Keratinocyte (primary cell): ENCODE data around the gene CPNE1. TPM values are rescaled to one million over a fixed set of nuclear protein-coding genes. Genes with fewer than 3 reads are reported as not detected.

Experiments
- DNase-seq: peaks from one replicate; pipeline ENCODE4 v3.0.0-alpha.2; 2011; ENCODE audit warnings: low read depth, missing footprints, low spot score
- FAIRE-seq: peaks from 2 replicates; lab custom pipeline; 2011; peaks lifted over from hg19 to GRCh38; lab: Jason Lieb, UNC
- H2AFZ ChIP-seq: 2 replicates; pipeline ENCODE4 v1.6.0; 2012; ENCODE audit warnings: low read length, control low read depth, inconsistent platforms; ENCODE audit not compliant: control insufficient read depth
- H3K27ac ChIP-seq: 2 replicates; pipeline ENCODE4 v1.5.1; 2011; ENCODE audit warnings: low read length; ENCODE audit not compliant: control insufficient read depth, insufficient read depth
- H3K27me3 ChIP-seq: 3 replicates; pipeline ENCODE4 v1.6.0; 2011; ENCODE audit warnings: low read length; ENCODE audit not compliant: control insufficient read depth, insufficient read depth; ENCODE audit errors: extremely low read depth
- H3K36me3 ChIP-seq, 2 experiments: 2 replicates in 1 of 2; 3 replicates in 1 of 2; pipeline ENCODE4 v1.5.1; 2011; ENCODE audit warnings: low read length in 2 of 2, mild to moderate bottlenecking in 1 of 2; ENCODE audit not compliant: control insufficient read depth in 2 of 2, insufficient read depth in 2 of 2; ENCODE audit errors: extremely low read depth in 1 of 2
- H3K4me1 ChIP-seq: 3 replicates; pipeline ENCODE4 v1.5.1; 2011; ENCODE audit warnings: low read length; ENCODE audit not compliant: control insufficient read depth, insufficient read depth; ENCODE audit errors: extremely low read depth
- H3K4me2 ChIP-seq: 3 replicates; pipeline ENCODE4 v1.6.0; 2011; ENCODE audit warnings: low read depth, low read length; ENCODE audit not compliant: control insufficient read depth, insufficient read depth; ENCODE audit errors: extremely low read depth
- H3K4me3 ChIP-seq, 3 experiments: fragments of 200-600 bp in 1 of 3; sonication (generic) in 1 of 3; 2 replicates in 2 of 3; 3 replicates in 1 of 3; pipeline ENCODE4 v1.5.1; 2011 to 2016; ENCODE audit warnings: low read length in 3 of 3, mild to moderate bottlenecking in 3 of 3, control low read depth in 2 of 3, inconsistent platforms in 1 of 3, low read depth in 1 of 3, mixed read lengths in 1 of 3, mixed run types in 1 of 3, moderate library complexity in 1 of 3; ENCODE audit not compliant: control insufficient read depth in 2 of 3, insufficient read depth in 2 of 3; ENCODE audit errors: extremely low read depth in 1 of 3
- H3K79me2 ChIP-seq: 2 replicates; pipeline ENCODE4 v1.6.0; 2012; ENCODE audit warnings: low read length; ENCODE audit not compliant: control insufficient read depth, insufficient read depth
- H3K9ac ChIP-seq: 3 replicates; pipeline ENCODE4 v1.6.0; 2011; ENCODE audit warnings: low read length; ENCODE audit not compliant: control insufficient read depth, insufficient read depth; ENCODE audit errors: extremely low read depth
- H3K9me1 ChIP-seq: 3 replicates; pipeline ENCODE4 v1.6.0; 2011; ENCODE audit warnings: low read length; ENCODE audit not compliant: control insufficient read depth, insufficient read depth; ENCODE audit errors: extremely low read depth
- H3K9me3 ChIP-seq: 2 replicates; pipeline ENCODE4 v1.5.1; 2012; ENCODE audit warnings: low read depth, low read length; ENCODE audit not compliant: control insufficient read depth
- H4K20me1 ChIP-seq: 3 replicates; pipeline ENCODE4 v1.6.0; 2011; ENCODE audit warnings: low read length; ENCODE audit not compliant: control insufficient read depth, insufficient read depth; ENCODE audit errors: extremely low read depth
- CTCF ChIP-seq, 3 experiments: IDR thresholded peaks in 1 of 3; conservative IDR thresholded peaks in 1 of 3; optimal IDR thresholded peaks in 1 of 3; 2 replicates in 2 of 3; 3 replicates in 1 of 3; pipeline versions ENCODE3 to v1.5.1; 2011; ENCODE audit warnings: low read length in 3 of 3, mild to moderate bottlenecking in 3 of 3, moderate library complexity in 2 of 3, control low read depth in 1 of 3, inconsistent platforms in 1 of 3; ENCODE audit not compliant: insufficient read depth in 2 of 3; ENCODE audit errors: extremely low read depth in 1 of 3
- EZH2 ChIP-seq: IDR thresholded peaks from one replicate; pipeline ENCODE4 v1.6.1; 2012; ENCODE audit warnings: inconsistent platforms, mild to moderate bottlenecking, low read length, moderate library complexity
- dilution Hi-C: fragments of 300-500 bp; cut with MboI; formaldehyde crosslinking; loops from one replicate; pipeline ENCODE4 v1.7.0; 2020; ENCODE audit warnings: low sequenced_read_pairs; ENCODE audit not compliant: extremely low pct_ligation_motif_present
- polyA plus RNA-seq, 5 experiments: library from polyadenylated mRNA; depleted of rRNA in 3 of 5; stranded (reverse) in 3 of 5; stranded (forward) in 1 of 5; unstranded in 1 of 5; fragments of >200 nt; gene quantifications; 1 replicate in 1 of 5; 2 replicates in 3 of 5; 3 replicates in 1 of 5; pipeline versions ENCODE4 v1.2.1 to v1.2.3, GENCODE V29; 2011 to 2012; ENCODE audit warnings: missing spikeins in 2 of 5, low read depth in 1 of 5, low replicate concordance in 1 of 5

CPNE1 gene
- polyA plus RNA-seq, 1 donor (not counting 4 experiments of a cell fraction or from before 2014, with no cell fraction given), result 111 TPM

GRCh38 chr20:35582741-35583404 lies 81.8 kb downstream of the CPNE1 start:
- no peaks in the 10 kb centered on the region for H3K36me3 ChIP-seq
- no peaks in the 10 kb centered on the region for H3K9me1 ChIP-seq
- no peak for TF ChIP-seq EZH2
- no peak for TF ChIP-seq CTCF (optimal IDR thresholded peaks at IDR 0.05 in 1 of 3, IDR thresholded peaks at IDR 0.05 in 1 of 3, conservative IDR thresholded peaks at IDR 0.05 in 1 of 3; ENCODE audit: extremely low read depth in 1 of 3, insufficient read depth in 2 of 3, low read length in 3 of 3)
- H3K27me3 ChIP-seq, result no peaks in the 10 kb centered on the region
- no peaks in the 10 kb centered on the region for H3K9me3 ChIP-seq
- H4K20me1 ChIP-seq, result no peaks in the 10 kb centered on the region
- no peak overlapping the region for H3K4me3 ChIP-seq
- dilution Hi-C loops, result no loop called here
- H3K4me2 ChIP-seq, result no peak overlapping the region
- no peak overlapping the region for H3K9ac ChIP-seq
- peaks cover 2% of the 10 kb centered on the region for H3K4me1 ChIP-seq
- DNase-seq, result no peak
- no peak overlapping the region for H2AFZ ChIP-seq
- no peak for FAIRE-seq
- no peak overlapping the region for H3K27ac ChIP-seq
- no peaks in the 10 kb centered on the region for H3K79me2 ChIP-seq

GRCh38 chr20:35582131-35582530 lies 82.6 kb downstream of the CPNE1 start:
- DNase-seq (no peak), FAIRE-seq (no peak)
- Histone ChIP-seq H2AFZ (no peak overlapping the region), H3K4me1 (peaks cover 2% of the 10 kb centered on the region), H3K4me2 (no peak overlapping the region), H3K27ac (no peak overlapping the region), H3K9me1 (no peaks in the 10 kb centered on the region), H3K27me3 (no peaks in the 10 kb centered on the region), H4K20me1 (no peaks in the 10 kb centered on the region), H3K4me3 (no peak overlapping the region), H3K36me3 (no peaks in the 10 kb centered on the region), H3K9ac (no peak overlapping the region), H3K79me2 (no peaks in the 10 kb centered on the region), H3K9me3 (no peaks in the 10 kb centered on the region)
- dilution Hi-C loops, result no loop called here
- TF ChIP-seq CTCF (optimal IDR thresholded peaks at IDR 0.05 in 1 of 3, IDR thresholded peaks at IDR 0.05 in 1 of 3, conservative IDR thresholded peaks at IDR 0.05 in 1 of 3; ENCODE audit: extremely low read depth in 1 of 3, insufficient read depth in 2 of 3, low read length in 3 of 3), result no peak
- TF ChIP-seq EZH2, result no peak
